Mammary epithelial cell (primary cell): ENCODE results near the gene MAP4K1.

Source experiments
- EZH2 ChIP-seq: IDR thresholded peaks from 2 replicates; pipeline ENCODE4 v1.6.1; 2012; ENCODE audit warnings: low read length, inconsistent platforms, borderline replicate concordance
- TF ChIP-seq, protein P1 (sequence below), 2 donors: IDR thresholded peaks in 1 of 2; conservative IDR thresholded peaks in 1 of 2; 2 replicates each; pipeline ENCODE4 v1.5.1; 2011 to 2012; ENCODE audit warnings: inconsistent platforms in 2 of 2, low read length in 2 of 2, mild to moderate bottlenecking in 2 of 2, control low read depth in 1 of 2, low read depth in 1 of 2; ENCODE audit not compliant: insufficient read depth in 1 of 2; ENCODE audit errors: extremely low read depth in 1 of 2

DNA sequence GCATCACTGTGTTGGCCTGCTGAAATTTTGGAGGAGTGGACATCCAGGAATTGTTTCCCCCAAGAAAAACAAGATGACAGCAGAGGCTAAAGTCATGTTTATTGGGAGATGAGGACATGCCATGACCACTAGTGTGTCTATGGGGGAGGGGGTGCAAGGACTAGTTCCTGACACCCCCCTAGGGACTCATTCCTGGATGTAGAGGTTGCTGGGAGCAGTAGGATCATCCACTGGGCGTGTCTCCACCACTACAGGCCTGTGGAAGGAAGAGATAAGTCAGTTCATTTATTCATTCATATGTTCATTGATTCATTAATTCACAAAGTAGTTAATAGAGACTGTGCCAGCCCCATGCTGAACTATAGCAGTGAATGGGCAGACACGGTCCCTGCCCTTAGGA is 30.2 kb downstream of the MAP4K1 start:
- TF ChIP-seq, protein P1, sequence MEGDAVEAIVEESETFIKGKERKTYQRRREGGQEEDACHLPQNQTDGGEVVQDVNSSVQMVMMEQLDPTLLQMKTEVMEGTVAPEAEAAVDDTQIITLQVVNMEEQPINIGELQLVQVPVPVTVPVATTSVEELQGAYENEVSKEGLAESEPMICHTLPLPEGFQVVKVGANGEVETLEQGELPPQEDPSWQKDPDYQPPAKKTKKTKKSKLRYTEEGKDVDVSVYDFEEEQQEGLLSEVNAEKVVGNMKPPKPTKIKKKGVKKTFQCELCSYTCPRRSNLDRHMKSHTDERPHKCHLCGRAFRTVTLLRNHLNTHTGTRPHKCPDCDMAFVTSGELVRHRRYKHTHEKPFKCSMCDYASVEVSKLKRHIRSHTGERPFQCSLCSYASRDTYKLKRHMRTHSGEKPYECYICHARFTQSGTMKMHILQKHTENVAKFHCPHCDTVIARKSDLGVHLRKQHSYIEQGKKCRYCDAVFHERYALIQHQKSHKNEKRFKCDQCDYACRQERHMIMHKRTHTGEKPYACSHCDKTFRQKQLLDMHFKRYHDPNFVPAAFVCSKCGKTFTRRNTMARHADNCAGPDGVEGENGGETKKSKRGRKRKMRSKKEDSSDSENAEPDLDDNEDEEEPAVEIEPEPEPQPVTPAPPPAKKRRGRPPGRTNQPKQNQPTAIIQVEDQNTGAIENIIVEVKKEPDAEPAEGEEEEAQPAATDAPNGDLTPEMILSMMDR (conservative IDR thresholded peaks at IDR 0.05 in 1 of 2, IDR thresholded peaks at IDR 0.05 in 1 of 2; ENCODE audit: extremely low read depth in 1 of 2, insufficient read depth in 1 of 2, low read depth in 1 of 2, low read length in 2 of 2) = no peak
- no peak for TF ChIP-seq EZH2
